Measurements from ENCODE around the gene TXN2.
"Not testable (repeated sequence)": the region's sequence is repeated elsewhere in the genome, so short reads cannot be mapped to it uniquely, and the experiment has no call there.

Gene TXN2

GRCh38 chr22:36481393-36482168 is at the start of gene TXN2:
Gene TXN2, minus strand, starts transcription at chr22:36481640. Its CDS starts 803 bp downstream, at chr22:36480837.
- Histone ChIP-seq H3K4me1 (peaks cover 4 to 15% (median 13%) of the 10 kb centered on the region in 4 donors), H3K27ac (peak within 1 kb of the TSS; percentile 92 to 99), H3K9me3 (no peaks in the 10 kb centered on the region), H3K36me3 (peaks cover 17 to 39% (median 33%) of the 10 kb centered on the region in 3 donors), H3K27me3 (no peaks in the 10 kb centered on the region), H3K4me3 (peak within 1 kb of the TSS; percentile 82 to 85)
- intact Hi-C loops (cut with DNase I; ENCODE audit: low total_unique reads) = no loop called here
- DNase-seq = peak; percentile 98 to 99
- no peak for TF ChIP-seq CTCF (IDR thresholded peaks at IDR 0.05)

GRCh38 chr22:36528795-36529751 is 47.6 kb upstream of the TXN2 start, which contains the start of gene EIF3D:
Gene EIF3D, minus strand, starts transcription at chr22:36529166. Its CDS starts 3,045 bp downstream, at chr22:36526121.
- peaks cover 0 to 20% (median 15%) of the 10 kb centered on the region in 4 donors for H3K4me1 ChIP-seq
- no peak for TF ChIP-seq CTCF (IDR thresholded peaks at IDR 0.05)
- DNase-seq = peak; percentile 98 to 99
- H3K27ac ChIP-seq = peak within 1 kb of the TSS; percentile 84 to 90
- H3K4me3 ChIP-seq = peak within 1 kb of the TSS; percentile 73 to 76
- peaks cover 23 to 34% (median 23%) of the 10 kb centered on the region in 3 donors for H3K36me3 ChIP-seq
- no peaks in the 10 kb centered on the region for H3K9me3 ChIP-seq
- intact Hi-C loops (cut with DNase I; ENCODE audit: low total_unique reads) = no loop called here
- H3K27me3 ChIP-seq = no peaks in the 10 kb centered on the region

- no peaks in the 10 kb centered on the region for H3K27me3 ChIP-seq
- no peak for TF ChIP-seq CTCF (IDR thresholded peaks at IDR 0.05)
- H3K4me3 ChIP-seq = peak overlapping the region; percentile 73 to 76
- peaks cover 30 to 41% (median 31%) of the 10 kb centered on the region in 3 donors for H3K36me3 ChIP-seq
- no peak for DNase-seq
- H3K9me3 ChIP-seq = no peaks in the 10 kb centered on the region
- H3K27ac ChIP-seq = peak overlapping the region; percentile 84 to 90
- H3K4me1 ChIP-seq = peaks cover 0 to 20% (median 15%) of the 10 kb centered on the region in 4 donors
- intact Hi-C loops (cut with DNase I; ENCODE audit: low total_unique reads) = no loop called here
Observed at GRCh38 chr22:36528341-36528740, 46.9 kb upstream of the TXN2 start.

- intact Hi-C loops (cut with DNase I; ENCODE audit: low total_unique reads) = no loop called here
- TF ChIP-seq CTCF (IDR thresholded peaks at IDR 0.05) = no peak
- peaks cover 0 to 6% (median 5%) of the 10 kb centered on the region in 4 donors for H3K4me1 ChIP-seq
- H3K4me3 ChIP-seq = no peak overlapping the region
- H3K36me3 ChIP-seq = peaks cover 85 to 98% (median 87%) of the 10 kb centered on the region in 3 donors
- DNase-seq = no peak
- no peaks in the 10 kb centered on the region for H3K9me3 ChIP-seq
- no peak overlapping the region for H3K27ac ChIP-seq
- H3K27me3 ChIP-seq = no peaks in the 10 kb centered on the region
Observed at GRCh38 chr22:36522662-36523061, 41.2 kb upstream of the TXN2 start.

GRCh38 chr22:36520423-36520822 is 39.0 kb upstream of the TXN2 start:
- Histone ChIP-seq H3K9me3 (no peaks in the 10 kb centered on the region), H3K27ac (no peak overlapping the region), H3K27me3 (no peaks in the 10 kb centered on the region), H3K36me3 (peaks cover 96 to 100% (median 100%) of the 10 kb centered on the region in 3 donors), H3K4me1 (no peaks in the 10 kb centered on the region), H3K4me3 (no peak overlapping the region)
- DNase-seq = no peak
- TF ChIP-seq CTCF (IDR thresholded peaks at IDR 0.05) = no peak
- intact Hi-C loops (cut with DNase I; ENCODE audit: low total_unique reads) = no loop called here

- H3K27ac ChIP-seq; intact Hi-C loops (cut with DNase I; ENCODE audit: low total_unique reads); H3K9me3 ChIP-seq: not testable (repeated sequence)
Observed at GRCh38 chr22:36519906-36520305, 38.5 kb upstream of the TXN2 start.

More at GRCh38 chr22:36519906-36520305, 38.5 kb upstream of the TXN2 start:
- not testable (repeated sequence) for H3K4me1 ChIP-seq, DNase-seq, H3K27me3 ChIP-seq, H3K4me3 ChIP-seq
- H3K36me3 ChIP-seq = peaks cover 98 to 100% (median 100%) of the 10 kb centered on the region in 3 donors

All from tibial artery (tissue), 4 donors.